IPS-18a (cell line): Measurements from ENCODE around the gene PRRT1.
"Not testable (repeated sequence)": the region's sequence is repeated elsewhere in the genome, so short reads cannot be mapped to it uniquely, and the experiment has no call there.

ENCODE experiments used
- H3K27ac ChIP-seq: one replicate; pipeline ENCODE4 v1.5.1; 2013; ENCODE audit warnings: low read length
- H3K27me3 ChIP-seq: one replicate; pipeline ENCODE4 v1.6.1; 2013; ENCODE audit warnings: mild to moderate bottlenecking, low read length; ENCODE audit not compliant: control insufficient read depth, insufficient read depth
- H3K36me3 ChIP-seq: one replicate; pipeline ENCODE4 v1.6.1; 2013; ENCODE audit warnings: low read depth, low read length; ENCODE audit not compliant: control insufficient read depth
- H3K4me1 ChIP-seq: one replicate; pipeline ENCODE4 v1.6.1; 2013; ENCODE audit warnings: low read depth, low read length; ENCODE audit not compliant: control insufficient read depth
- H3K4me3 ChIP-seq: one replicate; pipeline ENCODE4 v1.5.1; 2013; ENCODE audit warnings: low read length
- H3K9ac ChIP-seq: one replicate; pipeline ENCODE4 v1.6.1; 2013; ENCODE audit warnings: mild to moderate bottlenecking, low read length, moderate library complexity
- H3K9me3 ChIP-seq: one replicate; pipeline ENCODE4 v1.6.1; 2013; ENCODE audit warnings: low read depth, low read length; ENCODE audit not compliant: control insufficient read depth

Gene PRRT1

DNA sequence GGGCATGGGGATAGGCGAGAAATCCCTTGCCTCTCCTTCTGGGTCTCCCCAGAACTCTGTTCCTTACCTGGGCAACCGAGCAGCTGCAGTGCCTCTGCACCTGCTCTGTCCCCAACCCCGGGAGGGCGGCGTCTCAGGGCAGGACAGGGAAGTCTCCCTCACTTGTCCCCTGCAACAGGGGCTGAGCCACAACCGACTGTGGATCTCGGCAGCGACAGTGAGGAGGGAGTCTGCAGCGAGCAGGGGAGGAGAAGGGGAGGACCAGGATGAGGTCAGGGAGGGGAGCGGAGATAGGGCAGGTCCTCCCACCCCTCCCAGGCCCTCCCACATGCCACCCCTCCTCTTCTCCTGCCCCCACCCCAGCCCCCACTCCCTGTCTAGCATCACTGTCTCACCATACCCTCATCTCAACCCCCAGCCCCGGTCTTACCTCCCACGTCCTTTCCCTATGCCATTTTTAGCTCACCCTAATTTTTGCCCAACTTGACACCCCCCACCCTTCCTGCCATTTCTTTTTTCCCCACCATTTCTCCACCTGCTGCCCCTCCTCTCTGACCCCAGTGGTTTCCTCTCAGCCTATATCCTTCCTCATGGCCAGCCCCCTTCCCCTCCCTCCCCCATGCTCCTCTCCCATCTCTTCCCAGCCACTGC lies 42.5 kb downstream of the PRRT1 start, which contains the start of gene TNXB:
Gene TNXB (minus strand): TSS at position 225 of the 651 bp plus-strand sequence. CDS start 11,140 bp downstream, outside the sequence.
- Histone ChIP-seq H3K27ac (no peak within 1 kb of the TSS), H3K4me3 (no peak within 1 kb of the TSS), H3K9me3 (no peaks in the 10 kb centered on the region), H3K9ac (no peak within 1 kb of the TSS), H3K27me3 (peaks cover 19% of the 10 kb centered on the region), H3K36me3 (no peaks in the 10 kb centered on the region), H3K4me1 (no peaks in the 10 kb centered on the region)

DNA sequence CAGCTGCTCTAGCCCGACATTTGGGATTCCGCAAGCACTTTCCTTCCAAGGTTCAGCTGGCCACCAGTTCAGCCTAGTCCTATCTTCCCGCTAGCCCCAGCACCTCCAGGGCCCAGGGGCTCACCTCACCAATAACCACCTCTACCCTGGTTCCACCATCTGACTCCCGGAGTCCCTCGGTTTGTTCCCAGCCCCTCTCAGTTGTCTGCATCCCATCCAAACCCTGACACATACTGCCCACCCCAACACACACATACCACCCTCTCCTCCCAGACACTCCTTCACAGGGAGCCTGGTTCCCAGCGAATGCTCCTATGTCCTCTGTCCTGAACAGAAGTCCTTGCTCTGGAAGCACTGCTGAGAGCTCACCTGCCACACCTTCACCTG lies 43.0 kb downstream of the PRRT1 start:
- no peak overlapping the region for H3K4me3 ChIP-seq
- no peaks in the 10 kb centered on the region for H3K9me3 ChIP-seq
- H3K27me3 ChIP-seq = peaks cover 19% of the 10 kb centered on the region
- no peaks in the 10 kb centered on the region for H3K4me1 ChIP-seq
- H3K36me3 ChIP-seq = no peaks in the 10 kb centered on the region
- H3K9ac ChIP-seq = no peak overlapping the region
- H3K27ac ChIP-seq = no peak overlapping the region

DNA sequence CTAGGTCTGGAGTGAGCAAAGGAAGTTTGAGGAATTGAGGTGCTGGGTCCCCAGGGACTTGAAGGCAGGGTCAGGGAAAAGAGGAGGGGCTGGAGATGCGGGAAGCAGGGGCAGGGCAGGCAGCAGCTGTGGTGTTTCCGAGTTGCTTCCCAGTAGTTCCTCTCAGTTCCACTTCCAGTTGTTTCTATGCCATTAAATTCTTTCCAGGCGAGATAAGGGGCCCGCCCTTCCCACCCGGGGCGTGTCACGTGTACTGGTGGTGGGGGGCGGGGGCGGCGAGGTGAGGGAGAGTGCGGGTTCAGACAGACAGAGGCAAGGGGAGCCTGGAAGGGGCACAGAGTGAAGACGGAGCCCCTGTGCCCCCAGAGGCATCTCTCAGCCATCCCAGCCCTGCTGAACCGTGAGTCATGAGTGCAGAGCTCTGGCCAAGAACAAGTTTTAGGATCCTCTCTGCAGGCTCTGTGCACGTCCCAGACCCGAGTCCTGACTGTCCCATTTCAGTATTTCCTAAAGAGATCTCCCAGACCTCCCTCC lies 43.6 kb downstream of the PRRT1 start:
- H3K9ac ChIP-seq = no peak overlapping the region
- H3K27me3 ChIP-seq = peaks cover 19% of the 10 kb centered on the region
- H3K4me3 ChIP-seq = no peak overlapping the region
- H3K36me3 ChIP-seq = no peaks in the 10 kb centered on the region
- H3K9me3 ChIP-seq = no peaks in the 10 kb centered on the region
- H3K4me1 ChIP-seq = no peaks in the 10 kb centered on the region
- no peak overlapping the region for H3K27ac ChIP-seq

DNA sequence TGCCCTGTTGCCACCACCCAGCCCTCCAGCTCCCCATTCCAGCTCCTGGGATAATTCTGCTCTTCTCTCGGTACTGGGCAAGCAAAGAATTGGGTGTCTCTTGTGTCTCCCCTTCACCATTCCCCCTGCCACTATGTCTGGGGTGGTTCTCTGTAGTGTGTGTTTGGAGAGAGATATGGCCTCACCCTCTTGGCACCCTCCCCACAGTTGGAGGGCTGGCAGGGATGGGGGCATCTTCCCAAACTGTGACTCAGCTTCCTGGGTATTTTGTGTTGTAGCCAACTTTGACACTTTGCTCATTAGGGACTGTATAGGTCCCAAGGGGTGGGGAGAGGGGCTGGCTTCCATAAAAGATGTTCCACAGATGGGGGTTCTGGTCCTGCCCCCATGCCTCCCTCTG lies 44.3 kb downstream of the PRRT1 start:
- Histone ChIP-seq H3K36me3 (no peaks in the 10 kb centered on the region), H3K27me3 (peaks cover 19% of the 10 kb centered on the region), H3K4me1 (no peaks in the 10 kb centered on the region), H3K27ac (no peak overlapping the region), H3K4me3 (no peak overlapping the region), H3K9ac (no peak overlapping the region), H3K9me3 (no peaks in the 10 kb centered on the region)

DNA sequence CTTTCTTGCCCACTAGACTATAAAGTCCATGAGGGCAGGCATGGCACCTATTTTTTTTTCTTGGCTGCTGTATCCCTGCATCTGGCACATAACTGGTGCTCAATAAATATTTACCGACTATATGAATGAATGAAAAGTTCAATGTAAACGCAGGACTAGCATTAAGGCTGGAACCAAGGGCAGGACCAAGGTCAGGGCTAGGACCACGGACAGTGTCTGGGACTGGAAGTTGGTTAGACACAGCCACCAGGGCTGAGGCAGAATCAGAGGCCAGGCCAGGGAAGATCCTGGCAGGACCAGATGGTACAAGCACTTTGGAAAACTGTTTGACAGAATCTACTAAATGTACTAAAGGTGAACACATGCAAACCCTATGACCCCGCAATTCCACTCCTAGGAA lies 46.3 kb downstream of the PRRT1 start:
- no peaks in the 10 kb centered on the region for H3K4me1 ChIP-seq
- H3K27ac ChIP-seq = no peak overlapping the region
- H3K4me3 ChIP-seq = no peak overlapping the region
- H3K36me3 ChIP-seq = no peaks in the 10 kb centered on the region
- H3K27me3 ChIP-seq = peaks cover 19% of the 10 kb centered on the region
- H3K9ac ChIP-seq = no peak overlapping the region
- no peaks in the 10 kb centered on the region for H3K9me3 ChIP-seq

DNA sequence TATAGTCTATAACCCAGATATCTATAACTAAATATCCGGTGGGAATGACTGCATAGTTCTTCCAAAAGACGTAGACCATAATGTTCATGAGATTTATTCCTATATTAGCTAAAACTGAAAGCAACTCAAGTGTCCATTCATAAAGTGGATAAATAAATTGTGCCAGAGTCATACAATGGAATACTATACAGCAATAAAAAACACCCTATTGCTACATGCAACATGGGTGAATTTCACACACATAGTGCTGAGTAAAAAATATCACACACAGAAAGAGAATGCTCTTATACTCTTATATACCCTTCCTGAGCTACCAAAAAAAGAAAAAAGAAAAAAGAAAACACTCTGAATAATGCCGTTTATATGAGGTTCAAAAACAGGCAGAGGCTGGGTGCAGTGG lies 49.5 kb downstream of the PRRT1 start:
- Histone ChIP-seq H3K27ac (no peak overlapping the region), H3K9me3 (no peaks in the 10 kb centered on the region), H3K9ac (no peak overlapping the region), H3K36me3 (no peaks in the 10 kb centered on the region), H3K4me1 (no peaks in the 10 kb centered on the region), H3K27me3 (peaks cover 5% of the 10 kb centered on the region), H3K4me3 (no peak overlapping the region)

DNA sequence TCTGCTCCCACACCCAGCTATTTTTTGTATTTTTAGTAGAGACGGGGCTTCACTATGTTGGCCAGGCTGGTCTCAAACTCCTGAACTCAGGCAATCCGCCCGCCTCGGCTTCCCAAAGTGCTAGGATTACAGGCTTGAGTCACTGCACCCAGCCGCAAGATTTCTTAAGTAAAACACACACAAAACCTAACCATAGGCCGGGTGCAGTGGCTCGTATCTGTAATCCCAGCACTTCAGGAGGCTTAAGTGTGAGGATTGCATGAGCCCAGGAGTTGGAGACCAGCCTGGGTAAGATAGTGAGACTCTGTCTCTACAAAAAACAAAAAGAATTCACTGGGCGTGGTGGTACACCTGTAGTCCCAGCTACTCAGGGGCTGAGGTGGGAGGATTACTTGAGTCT lies 51.5 kb downstream of the PRRT1 start:
- not testable (repeated sequence) for H3K9ac ChIP-seq, H3K4me3 ChIP-seq, H3K27me3 ChIP-seq, H3K4me1 ChIP-seq, H3K36me3 ChIP-seq, H3K27ac ChIP-seq, H3K9me3 ChIP-seq
